Kidney tubule cell (primary cell): Measurements from ENCODE around the gene BZW1.

Source experiments
- DNase-seq: peaks from one replicate; pipeline ENCODE4 v3.0.0-alpha.2; 2018; ENCODE audit warnings: low spot score

BZW1 gene

GRCh38 chr2:200811333-200812121 lies at the start of gene BZW1:
Gene BZW1, plus strand, starts transcription at chr2:200811910. Its CDS starts 1,308 bp downstream, at chr2:200813218.
- DNase-seq = peak; percentile 96

- DNase-seq = no peak
Observed at GRCh38 chr2:200762127-200762526, 49.6 kb upstream of the BZW1 start.

GRCh38 chr2:200763422-200763821 lies 48.3 kb upstream of the BZW1 start:
- DNase-seq = no peak

- DNase-seq = peak; percentile 93
Observed at GRCh38 chr2:200765139-200765951, 46.4 kb upstream of the BZW1 start.

GRCh38 chr2:200765995-200766660 lies 45.6 kb upstream of the BZW1 start:
- DNase-seq = peak; percentile 65

- peak; percentile 63 for DNase-seq
Observed at GRCh38 chr2:200767111-200767885, 44.4 kb upstream of the BZW1 start.

GRCh38 chr2:200770847-200771246 lies 40.9 kb upstream of the BZW1 start:
- DNase-seq = no peak

GRCh38 chr2:200772620-200773019 lies 39.1 kb upstream of the BZW1 start:
- DNase-seq = no peak

GRCh38 chr2:200773083-200773482 lies 38.6 kb upstream of the BZW1 start:
- no peak for DNase-seq

- peak; percentile 38 for DNase-seq
Observed at GRCh38 chr2:200774920-200775319, 36.8 kb upstream of the BZW1 start.

GRCh38 chr2:200777275-200777674 lies 34.4 kb upstream of the BZW1 start:
- DNase-seq = peak; percentile 77

- DNase-seq = no peak
Observed at GRCh38 chr2:200778038-200778437, 33.7 kb upstream of the BZW1 start.

- no peak for DNase-seq
Observed at GRCh38 chr2:200779214-200779613, 32.5 kb upstream of the BZW1 start.

GRCh38 chr2:200781616-200782015 lies 30.1 kb upstream of the BZW1 start:
- DNase-seq = peak; percentile 23

- no peak for DNase-seq
Observed at GRCh38 chr2:200782251-200782650, 29.5 kb upstream of the BZW1 start.

GRCh38 chr2:200784215-200784614 lies 27.5 kb upstream of the BZW1 start:
- DNase-seq = no peak

GRCh38 chr2:200786423-200786822 lies 25.3 kb upstream of the BZW1 start:
- DNase-seq = peak; percentile 37

GRCh38 chr2:200786826-200787225 lies 24.9 kb upstream of the BZW1 start:
- DNase-seq = peak; percentile 76

GRCh38 chr2:200787351-200788120 lies 24.2 kb upstream of the BZW1 start:
- peak; percentile 88 for DNase-seq

GRCh38 chr2:200788121-200788718 lies 23.5 kb upstream of the BZW1 start:
- DNase-seq = peak; percentile 76

GRCh38 chr2:200790185-200790584 lies 21.5 kb upstream of the BZW1 start:
- DNase-seq = no peak
